NCI-H748 (cell line): Measurements from ENCODE around the gene NME2.
A peak's percentile ranks its signal among the peaks of the same experiment; 100 is the strongest.
"Not testable (repeated sequence)": the region's sequence is repeated elsewhere in the genome, so short reads cannot be mapped to it uniquely, and the experiment has no call there.

Experiments
- DNase-seq: peaks from one replicate; lab custom pipeline; 2025; ENCODE audit not compliant: unreplicated experiment; lab: John Stamatoyannopoulos, UW

NME2 gene

GRCh38 chr17:51152766-51153209 lies 13.4 kb upstream of the NME2 start:
- DNase-seq: peak; percentile 48

DNA sequence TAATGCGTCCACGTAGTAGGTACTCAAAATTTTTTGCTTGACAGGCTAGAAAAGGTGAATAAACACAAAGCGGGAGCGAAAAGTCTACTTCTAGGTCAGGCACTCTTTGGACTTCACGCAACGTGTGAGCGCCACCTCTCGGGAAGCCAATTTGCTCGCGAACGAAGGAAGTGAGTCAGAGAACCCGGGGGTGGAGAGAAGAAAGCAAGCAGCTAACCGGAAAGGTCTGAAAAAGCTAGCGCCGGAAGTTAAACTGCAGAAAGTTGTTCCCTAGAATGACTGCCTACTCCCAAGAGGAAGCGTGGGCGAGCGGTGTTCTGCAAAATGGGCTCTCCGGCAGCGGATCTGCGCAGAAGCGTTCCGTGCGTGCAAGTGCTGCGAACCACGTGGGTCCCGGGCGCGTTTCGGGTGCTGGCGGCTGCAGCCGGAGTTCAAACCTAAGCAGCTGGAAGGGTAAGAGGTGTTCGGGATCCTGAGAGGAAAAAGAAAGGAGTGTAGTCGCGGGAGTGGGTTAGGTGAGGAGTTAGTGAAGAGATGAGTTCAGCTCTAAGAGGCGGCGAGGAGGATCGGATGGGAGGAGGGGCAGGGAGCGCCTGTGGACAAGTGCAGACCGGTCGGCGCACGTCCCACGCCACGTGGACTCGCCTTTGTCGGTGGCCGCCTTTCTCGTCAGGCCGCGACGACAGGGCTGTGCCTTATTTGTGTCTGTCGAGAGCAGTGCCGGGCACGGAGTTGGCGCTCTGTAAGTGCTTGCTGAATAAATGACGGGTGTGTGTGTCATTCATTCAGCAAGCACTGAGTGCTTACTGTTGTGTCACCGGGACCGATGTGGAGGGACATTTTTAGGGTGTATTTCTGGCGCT lies 12.8 kb upstream of the NME2 start, which contains the start of gene NME1:
NME1 (plus strand) TSS at position 350 of the 863 bp plus-strand sequence. CDS start 2,096 bp downstream, outside the sequence.
- peak; percentile 99 for DNase-seq

GRCh38 chr17:51154176-51154575 lies 12.0 kb upstream of the NME2 start:
- DNase-seq: no peak

GRCh38 chr17:51155416-51155815 lies 10.8 kb upstream of the NME2 start:
- no peak for DNase-seq

GRCh38 chr17:51159604-51160003 lies 6.6 kb upstream of the NME2 start:
- DNase-seq: no peak

GRCh38 chr17:51161541-51161940 lies 4.7 kb upstream of the NME2 start:
- no peak for DNase-seq

GRCh38 chr17:51164911-51165679 lies 1.1 kb upstream of the NME2 start:
- peak; percentile 40 for DNase-seq

- peak; percentile 57 for DNase-seq
Observed at GRCh38 chr17:51165680-51166197, 472 bp upstream of the NME2 start.

- peak; percentile 68 for DNase-seq
Observed at GRCh38 chr17:51166987-51167931, 1.0 kb downstream of the NME2 start.

DNA sequence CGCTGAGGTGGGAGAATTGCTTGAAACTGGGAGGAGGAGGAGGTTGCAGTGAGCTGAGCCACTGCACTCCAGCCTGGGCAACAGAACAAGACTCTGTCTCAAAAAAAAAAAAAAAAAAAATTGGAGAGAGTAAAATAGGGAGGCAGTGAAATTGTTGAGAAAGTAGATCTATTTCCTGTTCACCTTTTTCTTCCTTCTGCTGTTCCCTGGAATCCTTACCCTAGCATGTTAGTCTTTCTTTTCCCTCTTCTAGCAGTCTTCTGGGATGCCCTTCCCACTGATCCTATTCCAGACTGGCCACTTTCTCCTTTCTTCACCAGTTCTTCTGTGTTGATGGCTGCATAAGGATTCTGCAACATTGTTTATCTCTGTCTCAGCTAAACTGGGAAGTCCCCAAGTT lies 3.1 kb downstream of the NME2 start:
- DNase-seq: no peak

DNA sequence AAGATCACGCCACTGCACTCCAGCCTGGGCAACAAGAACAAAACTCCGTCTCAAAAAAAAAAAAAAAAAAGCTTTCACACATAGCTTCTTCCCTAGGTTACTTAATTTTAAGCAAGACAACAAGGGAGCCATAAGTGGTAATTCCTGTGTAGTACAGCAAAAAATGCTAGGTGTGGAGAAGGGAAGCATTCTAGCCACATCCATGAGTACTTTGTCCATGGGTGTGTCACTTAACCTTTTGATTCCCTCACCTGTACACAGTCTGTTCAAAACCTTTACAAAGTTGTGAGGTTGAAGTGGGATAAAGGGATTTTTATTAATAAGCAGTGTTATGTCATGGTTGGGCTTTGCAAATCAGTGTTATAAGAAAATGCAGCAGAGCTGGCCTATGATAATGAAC lies 4.5 kb downstream of the NME2 start:
- no peak for DNase-seq

- not testable (repeated sequence) for DNase-seq
Observed at GRCh38 chr17:51172030-51172429, 5.8 kb downstream of the NME2 start.

GRCh38 chr17:51180486-51180885 lies 14.3 kb downstream of the NME2 start:
- no peak for DNase-seq

- no peak for DNase-seq
Observed at GRCh38 chr17:51184124-51184523, 17.9 kb downstream of the NME2 start.

GRCh38 chr17:51185763-51186332 lies 19.6 kb downstream of the NME2 start:
- no peak for DNase-seq

DNA sequence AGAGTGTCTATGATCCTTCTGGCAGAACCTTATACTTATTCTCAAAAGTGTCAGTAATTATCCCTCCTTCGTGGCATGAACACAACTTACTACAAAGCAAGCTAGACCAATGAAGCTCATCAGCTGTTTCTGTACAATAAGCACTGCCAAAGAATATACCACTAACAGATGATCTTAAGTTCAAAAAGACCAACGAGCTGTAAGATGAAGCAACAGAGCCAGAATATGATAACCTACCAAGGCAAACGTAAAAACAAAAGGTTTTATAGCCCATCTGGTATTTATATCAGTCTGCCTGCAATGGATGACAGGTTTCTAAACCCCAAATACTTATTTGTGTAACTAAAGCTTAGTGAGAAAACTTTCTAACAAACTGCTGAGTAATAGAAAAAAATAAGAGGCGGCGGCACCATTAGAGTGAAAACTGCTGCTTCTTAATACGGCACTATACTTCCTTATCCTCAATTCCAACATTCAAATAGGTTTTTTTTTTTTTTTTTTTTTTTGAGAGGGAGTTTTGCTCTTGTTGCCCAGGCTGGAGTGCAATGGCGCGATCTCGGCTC lies 22.1 kb downstream of the NME2 start:
- no peak for DNase-seq

GRCh38 chr17:51189162-51189561 lies 23.0 kb downstream of the NME2 start:
- DNase-seq: no peak

GRCh38 chr17:51189628-51190027 lies 23.4 kb downstream of the NME2 start:
- no peak for DNase-seq

- DNase-seq: no peak
Observed at GRCh38 chr17:51191895-51192294, 25.7 kb downstream of the NME2 start.

DNA sequence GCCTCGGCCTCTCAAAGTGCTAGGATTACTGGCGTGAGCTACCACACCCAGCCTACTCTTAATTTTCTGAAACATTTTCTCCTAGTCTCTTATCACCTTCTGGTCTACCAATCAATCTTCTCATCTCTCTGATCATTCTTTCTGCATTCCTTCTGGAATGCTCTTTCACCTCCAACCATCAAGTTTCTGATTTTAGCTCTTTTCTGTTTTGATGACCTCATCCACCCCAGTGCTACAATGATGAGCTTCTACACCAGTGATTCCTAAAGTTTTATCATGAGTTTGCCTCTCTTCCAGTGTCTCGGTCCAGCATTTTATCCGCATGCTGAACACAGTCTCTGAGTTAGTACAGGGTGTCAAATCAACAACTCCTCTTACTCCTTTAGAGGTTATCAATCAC lies 31.5 kb downstream of the NME2 start:
- no peak for DNase-seq
